CD4-positive, alpha-beta memory T cell (primary cell): ENCODE measurements around the gene RIPK1. TPM values are rescaled to one million over a fixed set of nuclear protein-coding genes. Genes with fewer than 3 reads are reported as not detected.

Experiments used
- CTCF ChIA-PET: fragments of 350-600 bp; sonication (Branson Sonifier 250); formaldehyde crosslinking; loops from one replicate; lab custom pipeline; 2021; ENCODE audit warnings: inconsistent platforms; ENCODE audit not compliant: partially characterized antibody; lab: Charles Lee
- POLR2A ChIA-PET: fragments of 350-600 bp; sonication (Branson Sonifier 250); formaldehyde crosslinking; loops from one replicate; lab custom pipeline; 2021; ENCODE audit not compliant: partially characterized antibody; lab: Charles Lee
- DNase-seq, 5 donors: peaks; one replicate each; pipeline versions ENCODE4 v3.0.0 to v3.0.0-alpha.2; 2020 to 2022; ENCODE audit warnings: mixed read lengths in 1 of 5
- H3K27ac ChIP-seq: one replicate; pipeline ENCODE4 v1.7.0; 2013; ENCODE audit warnings: low read depth, low read length
- H3K27me3 ChIP-seq: 2 replicates; pipeline ENCODE4 v1.7.0; 2013; ENCODE audit warnings: mild to moderate bottlenecking, low read length, moderate library complexity; ENCODE audit not compliant: insufficient read depth
- H3K36me3 ChIP-seq: 2 replicates; pipeline ENCODE4 v1.7.0; 2013; ENCODE audit warnings: mild to moderate bottlenecking, low read length, moderate library complexity; ENCODE audit not compliant: insufficient read depth
- H3K4me1 ChIP-seq: 2 replicates; pipeline ENCODE4 v1.7.0; 2013; ENCODE audit warnings: mild to moderate bottlenecking, low read length, moderate library complexity; ENCODE audit not compliant: insufficient read depth
- H3K4me3 ChIP-seq, 2 donors: one replicate each; pipeline ENCODE4 v1.7.0; 2013; ENCODE audit warnings: low read length in 2 of 2, mild to moderate bottlenecking in 1 of 2
- H3K9me3 ChIP-seq, 2 donors: one replicate each; pipeline ENCODE4 v1.7.0; 2013; ENCODE audit warnings: low read length in 2 of 2, control low read depth in 1 of 2; ENCODE audit not compliant: control insufficient read depth in 1 of 2
- H3K27ac Mint-ChIP-seq, 7 donors: one replicate each; pipeline ENCODE4 v1.8.0; 2020 to 2021; ENCODE audit warnings: mixed read lengths in 7 of 7, mild to moderate bottlenecking in 6 of 7, inconsistent platforms in 3 of 7, moderate library complexity in 3 of 7
- H3K27me3 Mint-ChIP-seq, 2 donors: one replicate each; pipeline ENCODE4 v1.8.0; 2020 to 2021; ENCODE audit warnings: mixed read lengths in 2 of 2
- H3K36me3 Mint-ChIP-seq, 2 donors: one replicate each; pipeline ENCODE4 v1.8.0; 2020 to 2021; ENCODE audit warnings: mixed read lengths in 2 of 2, inconsistent platforms in 1 of 2, mild to moderate bottlenecking in 1 of 2
- H3K4me1 Mint-ChIP-seq, 4 donors: one replicate each; pipeline ENCODE4 v1.8.0; 2020 to 2021; ENCODE audit warnings: mixed read lengths in 4 of 4, mild to moderate bottlenecking in 1 of 4
- H3K4me3 Mint-ChIP-seq, 8 donors: one replicate each; pipeline ENCODE4 v1.8.0; 2020 to 2021; ENCODE audit warnings: mixed read lengths in 8 of 8, mild to moderate bottlenecking in 7 of 8, moderate library complexity in 6 of 8, inconsistent platforms in 3 of 8
- H3K9me3 Mint-ChIP-seq, 8 donors: one replicate each; pipeline ENCODE4 v1.8.0; 2020 to 2021; ENCODE audit warnings: mixed read lengths in 8 of 8, mild to moderate bottlenecking in 5 of 8, inconsistent platforms in 3 of 8, moderate library complexity in 1 of 8
- intact Hi-C: fragments of 100-400 bp; cut with micrococcal nuclease; formaldehyde crosslinking; loops from one replicate; pipeline ENCODE4 v1.15.1; 2023
- polyA plus RNA-seq, 2 donors: library from polyadenylated mRNA; unstranded; fragments of 300-500 nt; fragmentation: Illumina TruSeq; gene quantifications; one replicate each; pipeline ENCODE4 v1.2.3, GENCODE V29; 2021
- total RNA-seq, 2 experiments: library from RNA; stranded (reverse); gene quantifications; one replicate each; pipeline ENCODE4 v1.2.3, GENCODE V29; 2021

The RIPK1 gene
- total and polyA plus RNA-seq, 4 experiments from 2014 or later = 13.1 to 39.0 (median 34.8) TPM

DNA sequence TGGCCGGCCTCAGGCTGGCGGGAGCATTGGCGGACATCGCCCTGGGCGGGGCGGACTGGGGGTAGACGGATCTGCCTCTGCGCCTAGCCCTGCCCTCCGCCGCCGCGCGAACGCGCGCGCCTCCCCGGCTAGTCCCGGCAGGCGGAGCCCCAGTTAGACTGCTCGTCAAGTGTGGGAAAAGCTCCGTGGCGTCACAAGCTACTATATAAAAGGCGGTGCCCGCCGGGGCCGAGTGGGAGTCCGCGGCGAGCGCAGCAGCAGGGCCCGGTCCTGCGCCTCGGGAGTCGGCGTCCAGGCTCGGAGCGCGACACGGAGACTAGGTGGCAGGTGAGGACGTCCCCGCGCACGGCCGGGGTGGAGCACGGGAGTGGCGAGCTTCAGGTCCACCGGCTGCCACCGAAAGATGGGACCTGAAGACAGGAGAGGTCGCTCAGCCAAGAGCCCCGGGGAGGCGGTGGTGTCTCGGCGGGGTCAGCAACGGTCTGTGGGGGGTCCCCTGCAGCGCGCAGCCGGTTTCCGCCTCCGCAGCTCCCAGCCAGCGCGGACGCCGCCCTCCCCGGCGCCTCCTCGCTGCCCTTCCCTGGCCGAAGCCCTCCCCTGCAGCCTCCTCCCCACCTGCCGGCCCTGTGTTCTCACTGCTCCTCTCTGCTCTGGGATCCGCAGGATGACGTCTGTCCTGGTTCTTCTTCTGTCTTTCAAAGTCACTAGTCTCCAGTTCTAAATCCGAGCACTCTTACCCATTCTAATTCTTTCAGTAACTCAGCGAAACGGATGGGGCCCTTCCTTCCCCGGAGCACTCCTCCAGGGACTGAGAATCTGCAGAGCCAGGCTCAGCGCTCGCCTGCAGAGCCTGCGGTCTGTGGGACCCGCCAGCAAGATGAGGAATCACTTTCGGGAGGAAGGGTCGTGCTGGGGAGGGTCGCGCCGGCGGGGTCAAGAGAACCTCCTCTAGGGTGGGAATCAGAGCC, 4.3 kb upstream of the RIPK1 start:
- peaks cover 24 to 54% (median 35%) of the 10 kb centered on the region in 4 donors for H3K4me1 Mint-ChIP-seq
- peak; percentile 86 to 92 (median 87) for DNase-seq
- peak overlapping the region; percentile 85 to 100 (median 92) for H3K4me3 Mint-ChIP-seq
- H3K36me3 Mint-ChIP-seq = peaks cover 0 to 10% of the 10 kb centered on the region in 2 donors
- POLR2A ChIA-PET = interaction anchor here (0.6 to 1.6 kb wide), 27 partner anchors 9 to 1072 kb away, joined by 3 to 48 read pairs (median 4); partner anchors contain the start of genes NQO2, SERPINB1, TUBB2A and WRNIP1
- H3K27ac Mint-ChIP-seq = peak overlapping the region; percentile 88 to 99 (median 92)
- intact Hi-C loops = loop anchor here (1.0 to 2.0 kb wide), 2 partner anchors 54 to 215 kb away; partner anchors contain the start of gene BPHL
- H3K9me3 Mint-ChIP-seq = peaks cover 0 to 6% (median 0%) of the 10 kb centered on the region in 8 donors
- H3K4me3 ChIP-seq = peak overlapping the region; percentile 54 to 66
- no peaks in the 10 kb centered on the region for H3K27me3 ChIP-seq
- peak overlapping the region; percentile 73 for H3K27ac ChIP-seq
- H3K27me3 Mint-ChIP-seq = no peaks in the 10 kb centered on the region
- no peaks in the 10 kb centered on the region for H3K9me3 ChIP-seq
- CTCF ChIA-PET = interaction anchor here (0.6 to 1.2 kb wide), 13 partner anchors 10 to 668 kb away, joined by 3 to 20 read pairs (median 3); partner anchors contain the start of gene NQO2
- no peaks in the 10 kb centered on the region for H3K36me3 ChIP-seq
- H3K4me1 ChIP-seq = peaks cover 33% of the 10 kb centered on the region

DNA sequence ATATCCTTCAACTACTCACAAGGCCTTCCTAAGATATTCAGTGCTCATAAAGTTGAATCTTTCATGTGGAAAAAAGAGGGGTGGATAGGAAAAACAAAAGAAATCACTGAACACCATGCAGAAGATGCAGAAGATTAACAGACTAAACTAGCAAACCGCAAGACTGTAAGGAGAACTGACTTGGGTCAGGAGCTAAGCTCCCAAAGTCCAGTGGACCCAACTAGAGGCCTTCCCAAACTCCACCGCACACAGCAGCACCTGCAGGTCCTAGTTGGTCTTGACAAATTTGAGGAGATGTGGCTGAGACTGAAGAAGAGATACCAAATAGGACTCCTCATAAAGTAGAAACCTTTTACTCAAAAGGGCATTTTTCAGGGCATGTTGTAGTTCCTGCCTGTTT, 3.3 kb downstream of the RIPK1 start:
- Mint-ChIP-seq H3K36me3 (peaks cover 13 to 47% of the 10 kb centered on the region in 2 donors), H3K27ac (peak overlapping the region in 6 of 7 donors; percentile 30 to 99 (median 74)), H3K4me3 (peak overlapping the region in 1 of 8 donors; percentile 35), H3K9me3 (peaks cover 0 to 5% (median 0%) of the 10 kb centered on the region in 8 donors), H3K4me1 (peaks cover 47 to 84% (median 65%) of the 10 kb centered on the region in 4 donors), H3K27me3 (no peaks in the 10 kb centered on the region)
- no peak overlapping the region for H3K4me3 ChIP-seq
- POLR2A ChIA-PET = interaction anchor here (6.7 kb wide), 1 partner anchor 81 kb away, joined by 107 read pairs; no protein-coding TSS in a partner anchor
- H3K27me3 ChIP-seq = no peaks in the 10 kb centered on the region
- peaks cover 71% of the 10 kb centered on the region for H3K4me1 ChIP-seq
- intact Hi-C loops = no loop called here
- no peak for DNase-seq
- H3K36me3 ChIP-seq = peaks cover 4% of the 10 kb centered on the region
- CTCF ChIA-PET = interaction anchor here (1.2 to 1.5 kb wide), 3 partner anchors 48 to 180 kb away, joined by 3 to 5 read pairs (median 3); partner anchors contain the start of gene TUBB2A
- no peaks in the 10 kb centered on the region for H3K9me3 ChIP-seq
- no peak overlapping the region for H3K27ac ChIP-seq

DNA sequence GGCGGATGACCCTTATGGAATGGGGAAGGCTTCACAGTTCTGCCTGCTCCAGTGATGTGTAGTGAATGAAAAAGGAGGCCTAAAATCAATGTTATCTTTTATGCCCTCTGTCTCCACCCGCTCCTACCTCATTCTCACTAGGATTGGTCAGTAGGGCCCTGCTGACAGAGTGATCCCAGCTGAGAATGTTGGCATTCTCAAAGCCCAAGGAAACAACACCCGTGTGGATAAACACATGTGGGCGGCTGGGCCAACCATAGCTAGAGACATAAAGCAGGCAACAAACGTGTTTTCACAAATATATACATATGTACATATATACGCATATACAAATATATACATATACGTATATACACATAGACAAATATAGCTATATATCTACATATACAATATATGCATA, 4.5 kb downstream of the RIPK1 start:
- peaks cover 59% of the 10 kb centered on the region for H3K4me1 ChIP-seq
- H3K36me3 ChIP-seq = peaks cover 11% of the 10 kb centered on the region
- H3K27me3 Mint-ChIP-seq = no peaks in the 10 kb centered on the region
- no peak overlapping the region for H3K4me3 ChIP-seq
- DNase-seq = no peak
- CTCF ChIA-PET = interaction anchor here (0.7 to 1.0 kb wide), 3 partner anchors 17 to 84 kb away, joined by 3 to 4 read pairs (median 3); no protein-coding TSS in a partner anchor
- intact Hi-C loops = no loop called here
- peaks cover 0 to 2% (median 0%) of the 10 kb centered on the region in 8 donors for H3K9me3 Mint-ChIP-seq
- POLR2A ChIA-PET = interaction anchor here (0.5 to 2.4 kb wide), 5 partner anchors 9 to 307 kb away, joined by 3 to 8 read pairs (median 4); partner anchors contain the start of genes NQO2 and WRNIP1
- H3K27ac Mint-ChIP-seq = peak overlapping the region in 1 of 7 donors; percentile 30
- H3K4me1 Mint-ChIP-seq = peaks cover 48 to 86% (median 63%) of the 10 kb centered on the region in 4 donors
- no peaks in the 10 kb centered on the region for H3K27me3 ChIP-seq
- H3K27ac ChIP-seq = no peak overlapping the region
- peaks cover 23 to 56% of the 10 kb centered on the region in 2 donors for H3K36me3 Mint-ChIP-seq
- H3K4me3 Mint-ChIP-seq = peak overlapping the region in 1 of 8 donors; percentile 52
- no peaks in the 10 kb centered on the region for H3K9me3 ChIP-seq

DNA sequence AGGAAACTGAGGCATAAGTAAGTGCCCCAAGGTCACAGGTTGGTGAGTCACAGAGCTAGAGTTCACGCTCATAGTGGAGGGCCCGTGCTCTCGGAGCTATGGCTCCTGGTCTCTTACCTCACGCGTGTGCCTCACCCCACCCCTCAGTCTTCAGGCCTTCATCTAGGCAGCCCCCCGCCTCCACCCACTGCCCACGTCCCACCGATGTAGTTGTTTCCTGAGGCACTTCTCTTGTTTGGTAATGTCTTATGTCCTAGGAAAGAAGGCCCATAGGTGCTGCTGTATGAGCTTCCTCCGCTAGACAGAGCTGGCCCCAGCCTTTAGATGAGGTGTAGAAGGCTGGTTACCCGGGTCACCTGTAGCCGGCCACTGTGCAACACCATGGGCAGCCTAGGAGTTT, 5.1 kb downstream of the RIPK1 start:
- POLR2A ChIA-PET = interaction anchor here (1.0 to 2.4 kb wide), 5 partner anchors 10 to 308 kb away, joined by 3 to 8 read pairs (median 4); partner anchors contain the start of genes NQO2 and WRNIP1
- peak overlapping the region in 1 of 8 donors; percentile 37 for H3K4me3 Mint-ChIP-seq
- no peak overlapping the region for H3K4me3 ChIP-seq
- no peak for DNase-seq
- no peaks in the 10 kb centered on the region for H3K27me3 Mint-ChIP-seq
- no peaks in the 10 kb centered on the region for H3K9me3 Mint-ChIP-seq
- peaks cover 29 to 59% of the 10 kb centered on the region in 2 donors for H3K36me3 Mint-ChIP-seq
- intact Hi-C loops = no loop called here
- CTCF ChIA-PET = interaction anchor here (0.8 to 1.0 kb wide), 2 partner anchors 72 to 84 kb away, joined by 3 read pairs; no protein-coding TSS in a partner anchor
- H3K4me1 ChIP-seq = peaks cover 59% of the 10 kb centered on the region
- no peaks in the 10 kb centered on the region for H3K27me3 ChIP-seq
- no peak overlapping the region for H3K27ac ChIP-seq
- H3K4me1 Mint-ChIP-seq = peaks cover 47 to 86% (median 63%) of the 10 kb centered on the region in 4 donors
- peak overlapping the region in 2 of 7 donors; percentile 2 to 54 for H3K27ac Mint-ChIP-seq
- peaks cover 17% of the 10 kb centered on the region for H3K36me3 ChIP-seq
- H3K9me3 ChIP-seq = no peaks in the 10 kb centered on the region

DNA sequence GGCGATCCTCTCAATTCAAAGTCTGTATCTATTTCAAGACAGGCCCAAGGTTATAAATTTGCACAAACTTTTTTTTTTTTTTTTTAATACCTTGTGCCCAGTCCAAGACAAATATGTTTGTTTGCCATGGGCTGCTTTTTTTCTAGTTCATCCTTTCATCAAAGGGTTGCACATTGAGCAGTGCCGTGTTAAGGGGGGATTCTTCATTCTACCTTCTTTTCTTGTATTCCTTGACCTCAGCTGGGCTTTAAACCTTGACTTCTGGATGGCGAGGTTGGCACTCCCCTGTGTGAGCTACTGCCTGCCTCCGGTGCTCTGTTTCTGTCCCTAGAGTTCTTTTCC, 7.4 kb downstream of the RIPK1 start:
- Histone ChIP-seq H3K9me3 (no peaks in the 10 kb centered on the region), H3K4me3 (no peak overlapping the region), H3K27me3 (no peaks in the 10 kb centered on the region), H3K4me1 (peaks cover 45% of the 10 kb centered on the region), H3K27ac (peak overlapping the region; percentile 39), H3K36me3 (peaks cover 39% of the 10 kb centered on the region)
- POLR2A ChIA-PET = interaction anchor here (0.7 to 1.7 kb wide), 5 partner anchors 11 to 318 kb away, joined by 3 to 9 read pairs (median 3); no protein-coding TSS in a partner anchor
- DNase-seq = no peak
- no peaks in the 10 kb centered on the region for H3K27me3 Mint-ChIP-seq
- peak overlapping the region in 6 of 7 donors; percentile 55 to 90 (median 80) for H3K27ac Mint-ChIP-seq
- CTCF ChIA-PET = interaction anchor here (1.0 to 1.6 kb wide), 5 partner anchors 12 to 326 kb away, joined by 3 to 4 read pairs (median 3); no protein-coding TSS in a partner anchor
- intact Hi-C loops = no loop called here
- H3K4me3 Mint-ChIP-seq = peak overlapping the region; percentile 57 to 84 (median 76)
- no peaks in the 10 kb centered on the region for H3K9me3 Mint-ChIP-seq
- peaks cover 42 to 70% of the 10 kb centered on the region in 2 donors for H3K36me3 Mint-ChIP-seq
- H3K4me1 Mint-ChIP-seq = peaks cover 46 to 68% (median 54%) of the 10 kb centered on the region in 4 donors

DNA sequence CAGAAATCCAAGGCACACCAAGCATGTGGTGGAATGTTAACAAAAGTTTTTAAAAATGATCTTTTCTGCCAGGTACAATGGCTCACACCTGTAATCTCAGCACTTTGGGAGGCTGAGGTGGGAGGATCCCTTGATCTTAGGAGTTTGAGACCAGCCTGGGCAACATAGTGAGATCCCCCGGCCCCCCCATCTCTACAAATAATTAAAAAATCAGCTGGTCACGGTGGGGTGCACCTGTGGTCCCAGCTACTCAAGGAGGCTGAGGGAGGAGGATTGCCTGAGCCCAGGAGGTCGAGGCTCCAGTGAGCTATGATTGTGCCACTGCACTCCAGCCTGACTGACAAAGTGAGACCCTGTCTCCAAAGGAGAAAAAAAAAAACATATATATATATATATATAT, 8.0 kb downstream of the RIPK1 start:
- Mint-ChIP-seq H3K4me3 (peak overlapping the region in 1 of 8 donors; percentile 72), H3K27ac (peak overlapping the region in 2 of 7 donors; percentile 37 to 75), H3K36me3 (peaks cover 45 to 71% of the 10 kb centered on the region in 2 donors), H3K9me3 (no peaks in the 10 kb centered on the region), H3K4me1 (peaks cover 43 to 63% (median 50%) of the 10 kb centered on the region in 4 donors), H3K27me3 (no peaks in the 10 kb centered on the region)
- ChIA-PET CTCF (interaction anchor here (0.7 to 1.6 kb wide), 5 partner anchors 9 to 50 kb away, joined by 3 to 4 read pairs (median 3); no protein-coding TSS in a partner anchor), POLR2A (interaction anchor here (0.6 to 1.7 kb wide), 6 partner anchors 10 to 318 kb away, joined by 3 to 9 read pairs (median 3); no protein-coding TSS in a partner anchor)
- DNase-seq = no peak
- Histone ChIP-seq H3K4me1 (peaks cover 39% of the 10 kb centered on the region), H3K27me3 (no peaks in the 10 kb centered on the region), H3K36me3 (peaks cover 45% of the 10 kb centered on the region), H3K4me3 (no peak overlapping the region), H3K9me3 (no peaks in the 10 kb centered on the region), H3K27ac (no peak overlapping the region)
- intact Hi-C loops = no loop called here
